Mononuclear cell (primary cell): Measurements from ENCODE around the gene AFAP1. TPM values are rescaled to one million over a fixed set of nuclear protein-coding genes. Genes with fewer than 3 reads are reported as not detected.

Source experiments
- H3K27me3 ChIP-seq: 2 replicates; pipeline ENCODE4 v1.6.0; 2011; ENCODE audit warnings: low read length, control low read depth; ENCODE audit not compliant: insufficient read depth
- H3K4me1 ChIP-seq: 2 replicates; pipeline ENCODE4 v1.5.1; 2011; ENCODE audit warnings: mild to moderate bottlenecking, low read length, control low read depth; ENCODE audit not compliant: insufficient read depth
- H3K4me3 ChIP-seq: 2 replicates; pipeline ENCODE4 v1.5.1; 2011; ENCODE audit warnings: mild to moderate bottlenecking, low read length, moderate library complexity
- H3K9me3 ChIP-seq: 2 replicates; pipeline ENCODE4 v1.5.1; 2011; ENCODE audit warnings: low read depth, mild to moderate bottlenecking, control low read depth, low read length
- total RNA-seq: library from RNA; depleted of rRNA; stranded (reverse); fragments of >200 nt; gene quantifications from one replicate; pipeline ENCODE4 v1.2.3, GENCODE V29; 2012

AFAP1 gene
- total RNA-seq, 1 donor, result 6.7 TPM

- H3K4me1 ChIP-seq, result no peaks in the 10 kb centered on the region
Observed at GRCh38 chr4:7793186-7793585, 146.5 kb downstream of the AFAP1 start.

DNA sequence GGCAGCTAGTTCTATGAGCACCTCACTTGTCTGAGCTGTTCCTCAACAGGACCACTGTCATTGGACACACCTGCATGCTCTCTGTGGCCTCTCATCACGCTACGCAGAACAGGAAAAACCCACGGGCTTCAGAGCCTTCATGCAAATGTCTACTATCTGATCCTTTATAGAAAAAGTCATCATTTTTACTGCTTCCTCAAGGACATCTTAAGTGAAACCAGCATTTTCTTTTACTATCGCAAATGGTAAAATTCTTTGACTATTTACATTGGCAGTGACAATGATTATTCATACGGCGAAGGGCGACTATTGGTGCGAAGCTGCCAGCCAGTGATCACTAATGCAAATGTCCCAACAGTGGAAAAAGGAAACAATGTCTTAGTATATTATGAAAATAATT lies 147.0 kb downstream of the AFAP1 start:
- no peaks in the 10 kb centered on the region for H3K9me3 ChIP-seq
- no peak overlapping the region for H3K4me3 ChIP-seq
- H3K27me3 ChIP-seq, result no peaks in the 10 kb centered on the region
- no peaks in the 10 kb centered on the region for H3K4me1 ChIP-seq

More at GRCh38 chr4:7793186-7793585, 146.5 kb downstream of the AFAP1 start:
- H3K27me3 ChIP-seq, result no peaks in the 10 kb centered on the region
- H3K9me3 ChIP-seq, result no peaks in the 10 kb centered on the region
- no peak overlapping the region for H3K4me3 ChIP-seq

DNA sequence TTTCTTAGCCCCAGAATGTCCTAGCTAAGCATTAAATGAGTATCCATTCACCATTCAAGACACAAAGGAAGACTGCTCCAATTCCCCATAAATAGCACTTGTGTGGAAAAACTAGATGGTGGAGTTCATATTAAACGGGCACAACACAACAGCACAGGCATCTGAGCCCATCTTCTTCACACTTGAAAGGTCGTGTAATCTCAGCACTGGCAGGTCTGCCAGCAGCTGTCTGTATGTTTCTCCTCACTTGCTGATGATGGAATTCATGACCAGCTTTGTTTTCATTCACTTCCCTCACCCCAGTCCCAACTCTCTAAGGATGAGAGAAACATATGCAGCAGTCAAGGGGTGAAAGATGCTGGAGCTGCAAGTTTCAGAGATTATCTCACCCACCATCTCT lies 148.7 kb downstream of the AFAP1 start:
- H3K4me3 ChIP-seq, result no peak overlapping the region
- no peaks in the 10 kb centered on the region for H3K27me3 ChIP-seq
- H3K9me3 ChIP-seq, result no peaks in the 10 kb centered on the region
- H3K4me1 ChIP-seq, result no peaks in the 10 kb centered on the region

DNA sequence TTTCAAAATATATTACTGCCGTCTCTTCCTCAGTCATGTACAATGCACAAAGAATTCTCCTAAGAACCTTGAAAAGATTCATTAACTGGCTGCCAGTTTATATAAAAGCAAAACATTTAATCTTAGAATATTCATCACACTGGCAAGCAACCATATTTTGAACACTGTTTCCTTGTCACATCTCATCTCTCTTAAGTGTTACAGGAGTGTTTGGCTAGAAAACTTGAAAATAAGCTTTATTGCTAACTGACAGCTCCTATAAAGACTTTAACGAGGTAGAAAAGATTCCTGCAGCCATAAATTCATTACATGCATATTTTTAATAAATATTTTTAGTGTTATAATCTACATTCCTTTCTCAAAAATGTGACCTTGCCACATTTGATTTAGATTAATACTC lies 149.6 kb downstream of the AFAP1 start:
- H3K4me1 ChIP-seq, result no peaks in the 10 kb centered on the region
- no peaks in the 10 kb centered on the region for H3K27me3 ChIP-seq
- H3K4me3 ChIP-seq, result no peak overlapping the region
- H3K9me3 ChIP-seq, result no peaks in the 10 kb centered on the region

DNA sequence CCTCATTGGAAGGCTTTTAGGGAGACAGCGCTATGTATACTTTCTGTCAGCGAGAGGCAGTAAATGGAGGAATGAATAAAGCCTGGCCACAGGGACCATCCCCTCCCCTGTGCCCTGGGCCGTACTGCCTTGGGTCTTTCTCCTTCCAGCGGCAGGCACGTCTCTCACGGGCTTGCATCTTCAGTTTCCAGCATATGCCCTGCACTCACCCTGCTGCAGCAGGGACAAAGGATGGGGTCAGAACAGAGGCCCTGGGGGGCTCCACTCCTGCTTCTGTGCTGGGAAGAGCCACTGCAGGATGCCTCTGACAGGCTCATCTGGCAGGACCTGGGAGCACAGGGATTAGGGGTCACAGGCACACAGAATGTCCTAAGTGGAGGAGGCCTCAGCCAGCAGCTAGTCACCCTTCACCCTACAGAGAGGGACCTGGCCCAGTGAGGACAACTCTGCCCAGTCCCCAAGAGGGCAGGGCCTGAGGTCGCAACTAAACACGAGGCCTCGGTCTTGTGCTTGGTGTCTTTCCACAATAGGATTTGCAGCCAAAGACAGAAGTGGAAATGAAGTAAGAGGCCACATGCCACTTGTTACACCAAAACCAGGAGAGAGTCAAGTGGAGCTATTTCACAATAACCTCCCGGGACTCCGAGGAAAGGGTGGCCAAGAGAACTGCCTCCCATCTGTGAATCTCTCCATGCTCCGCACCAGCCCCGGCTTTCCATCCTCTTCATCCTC lies 150.8 kb downstream of the AFAP1 start:
- Histone ChIP-seq H3K4me3 (no peak overlapping the region), H3K9me3 (no peaks in the 10 kb centered on the region), H3K4me1 (no peaks in the 10 kb centered on the region), H3K27me3 (no peaks in the 10 kb centered on the region)

- Histone ChIP-seq H3K9me3 (no peaks in the 10 kb centered on the region), H3K4me3 (no peak overlapping the region), H3K27me3 (no peaks in the 10 kb centered on the region), H3K4me1 (no peaks in the 10 kb centered on the region)
Observed at GRCh38 chr4:7788193-7788592, 151.5 kb downstream of the AFAP1 start.

- H3K27me3 ChIP-seq, result no peaks in the 10 kb centered on the region
- H3K4me3 ChIP-seq, result no peak overlapping the region
Observed at GRCh38 chr4:7787681-7788141, 151.9 kb downstream of the AFAP1 start.

GRCh38 chr4:7787067-7787466 lies 152.6 kb downstream of the AFAP1 start:
- no peaks in the 10 kb centered on the region for H3K9me3 ChIP-seq
- peaks cover 2% of the 10 kb centered on the region for H3K4me1 ChIP-seq

More at GRCh38 chr4:7787681-7788141, 151.9 kb downstream of the AFAP1 start:
- H3K9me3 ChIP-seq, result no peaks in the 10 kb centered on the region
- H3K4me1 ChIP-seq, result no peaks in the 10 kb centered on the region

DNA sequence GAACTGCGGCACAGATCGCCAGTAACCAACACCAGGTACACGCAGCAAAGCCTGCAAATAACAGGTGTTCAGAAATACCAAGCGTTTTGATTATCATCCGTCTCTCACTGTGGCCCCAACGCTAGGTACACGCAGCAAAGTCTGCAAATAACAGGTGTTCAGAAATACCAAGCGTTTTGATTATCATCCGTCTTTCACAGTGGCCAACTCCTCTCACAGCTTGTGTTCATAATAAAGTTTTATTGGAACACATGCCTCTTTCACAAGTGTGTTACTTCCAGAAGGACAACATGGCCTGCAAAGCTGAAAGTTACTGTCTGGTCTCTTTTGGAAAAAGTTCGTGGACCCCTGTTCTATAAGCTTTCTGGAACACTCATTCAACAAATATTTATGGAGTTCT lies 153.1 kb downstream of the AFAP1 start:
- H3K27me3 ChIP-seq, result no peaks in the 10 kb centered on the region
- H3K4me3 ChIP-seq, result no peak overlapping the region
- no peaks in the 10 kb centered on the region for H3K9me3 ChIP-seq
- H3K4me1 ChIP-seq, result peaks cover 8% of the 10 kb centered on the region

More at GRCh38 chr4:7787067-7787466, 152.6 kb downstream of the AFAP1 start:
- H3K4me3 ChIP-seq, result no peak overlapping the region
- no peaks in the 10 kb centered on the region for H3K27me3 ChIP-seq

- Histone ChIP-seq H3K27me3 (no peaks in the 10 kb centered on the region), H3K4me1 (peaks cover 8% of the 10 kb centered on the region), H3K9me3 (no peaks in the 10 kb centered on the region), H3K4me3 (no peak overlapping the region)
Observed at GRCh38 chr4:7786040-7786439, 153.6 kb downstream of the AFAP1 start.

GRCh38 chr4:7785017-7785416 lies 154.6 kb downstream of the AFAP1 start:
- Histone ChIP-seq H3K4me3 (no peak overlapping the region), H3K4me1 (peaks cover 8% of the 10 kb centered on the region), H3K27me3 (no peaks in the 10 kb centered on the region)

GRCh38 chr4:7784131-7784870 lies 155.4 kb downstream of the AFAP1 start:
- no peaks in the 10 kb centered on the region for H3K27me3 ChIP-seq
- no peaks in the 10 kb centered on the region for H3K9me3 ChIP-seq
- H3K4me3 ChIP-seq, result no peak overlapping the region
- H3K4me1 ChIP-seq, result peaks cover 8% of the 10 kb centered on the region

More at GRCh38 chr4:7785017-7785416, 154.6 kb downstream of the AFAP1 start:
- no peaks in the 10 kb centered on the region for H3K9me3 ChIP-seq

GRCh38 chr4:7783541-7783940 lies 156.1 kb downstream of the AFAP1 start:
- Histone ChIP-seq H3K4me1 (peaks cover 8% of the 10 kb centered on the region), H3K9me3 (no peaks in the 10 kb centered on the region), H3K4me3 (no peak overlapping the region), H3K27me3 (no peaks in the 10 kb centered on the region)

- no peaks in the 10 kb centered on the region for H3K27me3 ChIP-seq
- no peak overlapping the region for H3K4me3 ChIP-seq
- no peaks in the 10 kb centered on the region for H3K9me3 ChIP-seq
- peaks cover 8% of the 10 kb centered on the region for H3K4me1 ChIP-seq
Observed at GRCh38 chr4:7782783-7783182, 156.9 kb downstream of the AFAP1 start.

DNA sequence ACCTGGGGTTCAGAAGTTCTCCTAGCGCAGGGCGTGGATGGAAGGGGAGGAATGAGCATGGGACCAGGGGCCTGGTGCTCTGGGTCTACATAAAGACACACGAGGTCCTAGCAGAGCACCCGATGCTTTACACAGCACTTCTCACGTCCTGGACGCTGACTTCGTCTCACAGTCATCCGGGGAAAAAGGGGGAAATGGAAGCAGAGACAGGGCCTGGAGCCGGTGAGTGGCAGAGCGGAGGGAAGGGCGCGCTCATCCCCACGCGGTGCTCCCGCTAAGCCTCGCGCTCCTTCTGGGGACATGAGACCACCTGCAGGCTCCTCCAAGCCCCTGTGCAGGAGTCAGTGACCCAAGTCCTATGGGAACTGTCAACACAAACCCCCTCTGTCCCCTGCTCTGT lies 157.7 kb downstream of the AFAP1 start:
- Histone ChIP-seq H3K4me3 (no peak overlapping the region), H3K4me1 (peaks cover 8% of the 10 kb centered on the region), H3K9me3 (no peaks in the 10 kb centered on the region), H3K27me3 (no peaks in the 10 kb centered on the region)
